Activated gamma-delta T cell (primary cell): Measurements from ENCODE around the gene AASDHPPT.
"Not testable (repeated sequence)": the region's sequence is repeated elsewhere in the genome, so short reads cannot be mapped to it uniquely, and the experiment has no call there.

Experiments used
- DNase-seq: peaks from one replicate; lab custom pipeline; 2025; lab: John Stamatoyannopoulos, UW
- total RNA-seq, 2 donors: gene quantifications; one replicate each; lab custom pipeline; 2026; lab: John Stamatoyannopoulos, UW

AASDHPPT gene
- total RNA-seq = 60.1 to 62.3 reads per million in 2 donors

- DNase-seq = peak; percentile 41
These were observed at the start of gene AASDHPPT for GRCh38 chr11:106077609-106078455. Gene AASDHPPT (plus strand): TSS chr11:106077662. CDS start chr11:106077711, 49 bp downstream.

GRCh38 chr11:106030609-106031008, 46.9 kb upstream of the AASDHPPT start:
- no peak for DNase-seq

- DNase-seq = no peak
These were observed 46.2 kb upstream of the AASDHPPT start for GRCh38 chr11:106031202-106031810.

- DNase-seq = no peak
These were observed 45.5 kb upstream of the AASDHPPT start for GRCh38 chr11:106031936-106032335.

- no peak for DNase-seq
These were observed 44.6 kb upstream of the AASDHPPT start for GRCh38 chr11:106032861-106033260.

- no peak for DNase-seq
These were observed 33.9 kb upstream of the AASDHPPT start for GRCh38 chr11:106043540-106043939.

- no peak for DNase-seq
These were observed 29.8 kb upstream of the AASDHPPT start for GRCh38 chr11:106047631-106048030.

GRCh38 chr11:106049727-106050476, 27.6 kb upstream of the AASDHPPT start:
- no peak for DNase-seq

- no peak for DNase-seq
These were observed 26.4 kb upstream of the AASDHPPT start for GRCh38 chr11:106051103-106051502.

GRCh38 chr11:106058377-106058776, 19.1 kb upstream of the AASDHPPT start:
- DNase-seq = not testable (repeated sequence)

- DNase-seq = no peak
These were observed 17.8 kb upstream of the AASDHPPT start for GRCh38 chr11:106059617-106060016.

- no peak for DNase-seq
These were observed 16.1 kb upstream of the AASDHPPT start for GRCh38 chr11:106061249-106061784.

GRCh38 chr11:106061954-106062949, 15.2 kb upstream of the AASDHPPT start:
- no peak for DNase-seq

- DNase-seq = no peak
These were observed 14.5 kb upstream of the AASDHPPT start for GRCh38 chr11:106063009-106063408.

- no peak for DNase-seq
These were observed 6.9 kb upstream of the AASDHPPT start for GRCh38 chr11:106070606-106071005.

- DNase-seq = no peak
These were observed 4.7 kb upstream of the AASDHPPT start for GRCh38 chr11:106072804-106073203.

GRCh38 chr11:106076171-106076918, 1.1 kb upstream of the AASDHPPT start:
- no peak for DNase-seq

GRCh38 chr11:106076919-106077608, 398 bp upstream of the AASDHPPT start, which contains the start of gene KBTBD3:
Gene KBTBD3 (minus strand): TSS chr11:106077347. CDS start chr11:106059097, 18,250 bp downstream.
- DNase-seq = peak; percentile 84

GRCh38 chr11:106082096-106082495, 4.6 kb downstream of the AASDHPPT start:
- DNase-seq = no peak
